GM13977 (cell line): ENCODE results near the gene COTL1.

Experiments used
- DNase-seq: peaks from one replicate; pipeline ENCODE4 v3.0.0; 2012; ENCODE audit warnings: low spot score
- in situ Hi-C: fragments of 300-500 bp; cut with MboI; formaldehyde crosslinking; loops from one replicate; pipeline ENCODE4 v1.12.0; 2022; ENCODE audit warnings: low sequenced_read_pairs, low pct_unique_long_range_greater_than_20kb, mixed read lengths, inconsistent platforms; ENCODE audit not compliant: unreplicated experiment
- TF ChIP-seq, protein P1 (sequence below): IDR thresholded peaks from 2 replicates; pipeline ENCODE4 v1.5.1; 2012; ENCODE audit warnings: mild to moderate bottlenecking, control low read depth; ENCODE audit not compliant: insufficient read depth; ENCODE audit errors: extremely low read depth, missing control alignments

COTL1 gene

DNA sequence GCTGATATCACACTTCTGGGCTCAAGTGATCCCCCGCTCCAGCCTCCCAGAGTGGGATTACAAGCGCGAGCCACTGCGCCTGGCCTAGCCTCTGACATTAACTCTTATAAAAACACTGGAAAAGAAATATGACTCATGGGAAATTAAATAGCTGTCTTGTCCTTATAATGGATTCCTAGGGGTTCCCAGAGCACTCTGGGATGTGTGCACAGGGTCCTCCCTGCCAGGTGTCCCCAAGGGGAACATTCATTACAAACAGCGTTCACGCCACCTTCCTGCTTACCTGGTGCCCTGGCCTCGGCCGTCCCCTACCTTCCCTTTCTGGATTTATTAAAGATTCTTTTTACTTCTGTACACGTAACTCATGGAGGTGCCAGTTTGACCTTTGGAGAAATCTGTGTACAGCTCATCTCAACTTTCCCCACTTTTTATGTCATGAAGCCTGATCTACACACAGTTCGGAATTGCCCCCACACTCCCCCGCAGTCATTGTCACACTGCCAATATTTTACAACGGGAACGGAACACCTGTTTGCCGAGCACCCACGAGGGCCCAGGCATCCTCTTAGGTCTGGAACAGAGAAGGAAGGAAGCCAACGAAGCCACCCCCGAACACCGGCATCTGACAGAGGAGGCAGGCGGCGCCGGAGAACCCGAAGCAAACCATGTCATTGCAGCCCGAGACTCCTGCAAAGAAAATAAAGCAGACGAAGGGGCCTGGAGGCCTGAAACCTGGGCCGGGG lies 73.7 kb downstream of the COTL1 start:
- TF ChIP-seq, protein P1, sequence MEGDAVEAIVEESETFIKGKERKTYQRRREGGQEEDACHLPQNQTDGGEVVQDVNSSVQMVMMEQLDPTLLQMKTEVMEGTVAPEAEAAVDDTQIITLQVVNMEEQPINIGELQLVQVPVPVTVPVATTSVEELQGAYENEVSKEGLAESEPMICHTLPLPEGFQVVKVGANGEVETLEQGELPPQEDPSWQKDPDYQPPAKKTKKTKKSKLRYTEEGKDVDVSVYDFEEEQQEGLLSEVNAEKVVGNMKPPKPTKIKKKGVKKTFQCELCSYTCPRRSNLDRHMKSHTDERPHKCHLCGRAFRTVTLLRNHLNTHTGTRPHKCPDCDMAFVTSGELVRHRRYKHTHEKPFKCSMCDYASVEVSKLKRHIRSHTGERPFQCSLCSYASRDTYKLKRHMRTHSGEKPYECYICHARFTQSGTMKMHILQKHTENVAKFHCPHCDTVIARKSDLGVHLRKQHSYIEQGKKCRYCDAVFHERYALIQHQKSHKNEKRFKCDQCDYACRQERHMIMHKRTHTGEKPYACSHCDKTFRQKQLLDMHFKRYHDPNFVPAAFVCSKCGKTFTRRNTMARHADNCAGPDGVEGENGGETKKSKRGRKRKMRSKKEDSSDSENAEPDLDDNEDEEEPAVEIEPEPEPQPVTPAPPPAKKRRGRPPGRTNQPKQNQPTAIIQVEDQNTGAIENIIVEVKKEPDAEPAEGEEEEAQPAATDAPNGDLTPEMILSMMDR: no peak
- no peak for DNase-seq
- in situ Hi-C loops: no loop called here

DNA sequence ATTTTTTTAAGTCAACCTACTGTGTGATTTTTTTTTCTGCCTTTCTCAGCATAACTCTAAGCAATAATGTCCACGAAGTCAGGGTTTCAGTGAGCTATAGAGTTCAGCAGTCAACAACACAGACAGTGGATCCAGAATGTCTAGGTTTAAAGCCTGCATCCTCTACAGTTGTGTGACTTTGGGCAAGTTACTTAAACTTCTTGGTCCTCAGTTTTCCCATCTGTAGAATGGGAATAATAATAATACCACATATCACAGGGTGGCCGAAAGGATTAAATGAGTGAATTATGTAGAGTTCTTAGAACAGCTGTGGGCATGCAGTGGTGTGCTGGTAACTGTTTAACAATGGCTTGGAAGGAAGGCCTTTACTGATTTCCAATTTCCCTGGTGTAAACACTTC lies 74.6 kb downstream of the COTL1 start:
- TF ChIP-seq, protein P1: no peak
- in situ Hi-C loops: no loop called here
- no peak for DNase-seq

- no peak for DNase-seq
- in situ Hi-C loops: no loop called here
- TF ChIP-seq, protein P1: no peak
These were observed 75.7 kb downstream of the COTL1 start for GRCh38 chr16:84541999-84542817.

DNA sequence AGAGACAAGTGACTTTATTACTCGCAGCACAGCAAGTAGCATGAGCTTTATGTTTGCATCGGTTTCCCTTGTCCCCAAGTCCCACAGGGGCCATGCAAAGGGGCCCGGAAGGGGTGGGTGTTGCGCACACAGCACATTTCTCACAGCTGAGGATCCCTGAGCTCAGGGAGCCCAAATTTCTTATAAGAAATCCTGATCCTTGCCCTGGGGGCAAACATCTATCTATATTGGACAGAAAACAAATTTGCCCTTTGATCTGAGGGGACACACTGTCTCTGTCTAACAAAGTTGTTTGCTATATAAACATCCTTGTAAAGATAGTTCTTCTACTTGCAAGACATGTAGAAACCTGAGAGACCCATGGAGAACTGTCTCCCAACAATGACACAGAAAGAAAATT lies 77.7 kb downstream of the COTL1 start:
- in situ Hi-C loops: no loop called here
- TF ChIP-seq, protein P1: no peak
- DNase-seq: no peak

- TF ChIP-seq, protein P1: no peak
- no peak for DNase-seq
- in situ Hi-C loops: no loop called here
These were observed 79.5 kb downstream of the COTL1 start for GRCh38 chr16:84538222-84538840.

DNA sequence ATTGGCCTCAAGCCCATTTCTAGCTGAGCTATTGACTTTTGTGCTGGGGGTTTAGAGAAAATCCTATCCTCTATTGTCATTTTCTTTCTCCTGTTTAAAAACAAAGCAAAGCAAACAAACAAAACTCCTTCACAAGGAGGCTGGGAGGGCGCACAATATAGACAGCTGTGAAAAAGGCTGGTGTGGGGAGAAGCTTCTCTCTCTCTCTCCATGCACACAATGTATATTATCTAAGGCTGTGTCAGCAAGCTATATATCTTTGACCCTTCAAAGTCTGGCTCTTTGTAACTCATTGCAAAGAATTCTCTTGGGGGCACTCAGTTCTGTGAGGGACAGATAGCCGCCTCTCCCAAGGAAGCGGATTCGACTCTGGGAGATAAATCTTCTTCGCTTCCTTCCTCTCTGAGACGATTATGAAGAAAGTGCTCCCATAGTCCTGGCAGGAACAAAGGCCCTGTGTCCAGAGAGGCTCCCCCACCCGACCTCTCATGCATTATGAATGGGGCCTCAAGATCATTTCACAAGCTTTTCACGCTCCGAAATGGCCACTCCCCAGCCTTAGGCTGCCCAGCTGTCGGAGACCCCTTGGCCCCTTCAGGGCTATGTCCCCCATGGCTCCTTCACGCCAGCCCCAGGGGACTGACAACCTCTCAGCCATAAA lies 80.3 kb downstream of the COTL1 start:
- no peak for DNase-seq
- in situ Hi-C loops: no loop called here
- TF ChIP-seq, protein P1: no peak
